WERI-Rb-1 (cell line): ENCODE results near the gene LNP1.

Experiments
- DNase-seq: peaks from one replicate; pipeline ENCODE4 v3.0.0-alpha.2; 2020
- H3K27ac ChIP-seq: fragments of 250-450 bp; sonication (Bioruptor Pico); 2 replicates; pipeline ENCODE4 v1.5.1; 2020; ENCODE audit warnings: mild to moderate bottlenecking, moderate library complexity
- H3K27me3 ChIP-seq: fragments of 250-450 bp; sonication (Bioruptor Pico); 2 replicates; pipeline ENCODE4 v1.5.1; 2021; ENCODE audit warnings: mild to moderate bottlenecking, low read depth, moderate library complexity; ENCODE audit not compliant: insufficient read depth, severe bottlenecking
- H3K36me3 ChIP-seq: fragments of 250-450 bp; sonication (Bioruptor Pico); 2 replicates; pipeline ENCODE4 v1.5.1; 2020; ENCODE audit warnings: mild to moderate bottlenecking, moderate library complexity
- H3K4me3 ChIP-seq: 2 replicates; pipeline ENCODE4 v1.5.1; 2011; ENCODE audit warnings: low read depth, mild to moderate bottlenecking, control low read depth, low read length
- H3K9me3 ChIP-seq: fragments of 250-450 bp; sonication (Bioruptor Pico); 2 replicates; pipeline ENCODE4 v1.5.1; 2021; ENCODE audit warnings: mild to moderate bottlenecking, moderate library complexity; ENCODE audit not compliant: severe bottlenecking
- TF ChIP-seq, protein P1 (sequence below): IDR thresholded peaks from 2 replicates; pipeline ENCODE4 v1.5.1; 2011; ENCODE audit warnings: low read depth, mild to moderate bottlenecking, control low read depth, inconsistent platforms, low read length

Gene LNP1

DNA sequence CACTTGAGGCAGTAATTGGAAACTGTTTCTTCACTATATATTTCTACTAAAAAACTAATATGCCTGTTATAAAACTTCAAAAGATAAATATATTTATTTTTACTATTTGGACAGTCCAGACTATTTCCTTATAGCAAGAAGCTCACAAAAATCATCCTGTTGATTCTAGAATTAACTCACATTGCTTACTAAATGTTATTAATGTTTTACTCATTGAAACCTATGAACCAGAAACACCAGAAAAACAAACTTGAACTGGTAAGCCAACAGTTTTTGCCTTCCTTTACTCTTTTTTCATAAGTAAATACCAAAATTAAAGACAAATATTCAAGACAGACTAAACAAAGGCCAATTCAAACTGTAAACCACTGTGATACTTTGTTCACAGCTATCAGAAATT lies 26.8 kb upstream of the LNP1 start:
- no peak for DNase-seq
- peaks cover 50% of the 10 kb centered on the region for H3K36me3 ChIP-seq
- no peak overlapping the region for H3K27ac ChIP-seq
- H3K4me3 ChIP-seq = no peak overlapping the region
- no peaks in the 10 kb centered on the region for H3K9me3 ChIP-seq
- TF ChIP-seq, protein P1, sequence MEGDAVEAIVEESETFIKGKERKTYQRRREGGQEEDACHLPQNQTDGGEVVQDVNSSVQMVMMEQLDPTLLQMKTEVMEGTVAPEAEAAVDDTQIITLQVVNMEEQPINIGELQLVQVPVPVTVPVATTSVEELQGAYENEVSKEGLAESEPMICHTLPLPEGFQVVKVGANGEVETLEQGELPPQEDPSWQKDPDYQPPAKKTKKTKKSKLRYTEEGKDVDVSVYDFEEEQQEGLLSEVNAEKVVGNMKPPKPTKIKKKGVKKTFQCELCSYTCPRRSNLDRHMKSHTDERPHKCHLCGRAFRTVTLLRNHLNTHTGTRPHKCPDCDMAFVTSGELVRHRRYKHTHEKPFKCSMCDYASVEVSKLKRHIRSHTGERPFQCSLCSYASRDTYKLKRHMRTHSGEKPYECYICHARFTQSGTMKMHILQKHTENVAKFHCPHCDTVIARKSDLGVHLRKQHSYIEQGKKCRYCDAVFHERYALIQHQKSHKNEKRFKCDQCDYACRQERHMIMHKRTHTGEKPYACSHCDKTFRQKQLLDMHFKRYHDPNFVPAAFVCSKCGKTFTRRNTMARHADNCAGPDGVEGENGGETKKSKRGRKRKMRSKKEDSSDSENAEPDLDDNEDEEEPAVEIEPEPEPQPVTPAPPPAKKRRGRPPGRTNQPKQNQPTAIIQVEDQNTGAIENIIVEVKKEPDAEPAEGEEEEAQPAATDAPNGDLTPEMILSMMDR = no peak
- no peaks in the 10 kb centered on the region for H3K27me3 ChIP-seq

DNA sequence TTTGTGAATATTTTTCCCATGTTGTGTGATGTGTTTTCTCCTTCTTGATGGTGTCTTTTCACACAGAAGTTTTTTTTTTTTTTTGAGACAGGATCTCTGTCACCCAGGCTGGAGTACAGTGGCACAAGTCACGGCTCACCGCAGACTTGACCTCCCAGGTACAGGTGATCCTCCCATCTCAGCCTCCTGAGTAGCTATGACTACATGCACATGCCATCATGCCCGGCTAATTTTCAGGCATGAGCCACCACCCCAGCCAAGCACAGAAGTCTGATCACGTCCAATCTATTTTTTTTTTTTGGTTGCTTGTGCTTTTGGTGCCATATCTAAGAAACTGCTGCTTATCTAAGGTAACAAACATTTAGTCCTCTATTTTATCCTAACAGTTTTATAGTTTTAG lies 25.0 kb upstream of the LNP1 start:
- no peak for DNase-seq
- Histone ChIP-seq H3K36me3 (peaks cover 59% of the 10 kb centered on the region), H3K9me3 (no peaks in the 10 kb centered on the region), H3K27ac (no peak overlapping the region), H3K27me3 (no peaks in the 10 kb centered on the region), H3K4me3 (no peak overlapping the region)
- TF ChIP-seq, protein P1 = no peak

DNA sequence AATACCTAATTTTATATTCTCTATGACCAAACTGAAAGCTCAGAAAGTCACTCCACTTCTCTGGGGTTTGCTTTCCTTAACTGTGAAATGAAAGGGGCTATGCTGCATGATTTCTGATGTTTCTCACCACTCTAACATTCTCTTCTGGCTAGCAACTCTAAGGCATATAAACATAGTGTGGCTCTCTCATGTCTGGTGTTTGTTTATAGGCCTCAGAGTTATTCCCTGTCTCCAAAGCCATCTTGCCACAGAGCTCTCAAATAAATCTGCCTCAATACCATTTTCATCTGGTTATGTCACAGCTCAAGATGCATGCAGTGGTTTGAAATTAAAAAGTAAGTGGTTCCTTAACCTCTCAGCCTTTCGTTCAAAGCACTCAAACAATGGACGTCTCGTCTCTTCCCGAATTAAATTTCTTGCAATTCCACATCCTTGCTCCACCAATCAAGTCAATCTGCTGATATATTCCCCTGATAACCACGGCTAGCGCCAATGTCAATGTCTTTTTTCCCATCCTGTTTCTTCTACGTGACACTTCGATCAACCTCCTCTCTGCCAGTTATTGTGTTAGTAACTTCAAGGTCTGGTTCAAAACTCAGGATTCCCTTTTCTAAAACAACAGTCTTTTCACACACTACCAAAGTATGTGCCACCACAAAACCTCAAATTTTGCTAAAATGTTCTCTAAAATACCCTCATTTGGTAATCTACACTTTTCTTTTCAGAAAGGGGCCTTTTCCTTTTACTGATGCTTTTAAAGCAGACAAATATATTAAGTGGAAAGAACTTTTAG lies 16.4 kb upstream of the LNP1 start:
- TF ChIP-seq, protein P1 = no peak
- Histone ChIP-seq H3K36me3 (peaks cover 68% of the 10 kb centered on the region), H3K9me3 (peaks cover 2% of the 10 kb centered on the region), H3K4me3 (no peak overlapping the region), H3K27me3 (no peaks in the 10 kb centered on the region), H3K27ac (no peak overlapping the region)
- no peak for DNase-seq

DNA sequence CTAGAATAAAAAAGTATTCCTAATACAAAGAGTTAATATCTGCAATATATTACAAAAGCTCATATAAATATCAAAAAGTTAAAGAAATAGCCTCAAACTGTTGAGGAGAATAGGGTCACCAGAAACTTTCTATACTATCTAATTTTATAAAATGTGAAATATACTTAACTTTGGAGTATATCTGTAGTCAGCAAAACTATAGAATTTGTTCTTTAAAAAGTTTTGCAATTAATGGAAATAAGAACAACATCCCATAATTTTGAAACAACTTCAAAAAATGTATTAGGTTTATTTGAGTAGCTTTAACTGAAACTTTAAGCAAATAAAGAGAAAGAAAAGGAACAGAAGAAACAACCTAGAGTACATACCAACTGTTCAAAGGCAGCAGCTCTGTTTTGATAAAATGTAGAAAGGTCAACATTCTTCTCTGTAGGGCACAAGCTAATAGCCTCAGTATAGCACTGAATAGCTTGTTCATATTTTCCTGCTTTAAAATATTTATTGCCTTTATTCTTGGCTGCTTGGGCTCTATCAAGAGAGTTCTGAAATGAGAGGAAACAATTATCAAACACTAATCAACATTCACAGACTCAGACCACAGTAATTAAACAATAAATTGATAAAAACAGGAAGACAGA lies 14.8 kb upstream of the LNP1 start:
- Histone ChIP-seq H3K4me3 (no peak overlapping the region), H3K36me3 (peaks cover 54% of the 10 kb centered on the region), H3K9me3 (peaks cover 2% of the 10 kb centered on the region), H3K27ac (no peak overlapping the region), H3K27me3 (no peaks in the 10 kb centered on the region)
- TF ChIP-seq, protein P1 = no peak
- DNase-seq = no peak

DNA sequence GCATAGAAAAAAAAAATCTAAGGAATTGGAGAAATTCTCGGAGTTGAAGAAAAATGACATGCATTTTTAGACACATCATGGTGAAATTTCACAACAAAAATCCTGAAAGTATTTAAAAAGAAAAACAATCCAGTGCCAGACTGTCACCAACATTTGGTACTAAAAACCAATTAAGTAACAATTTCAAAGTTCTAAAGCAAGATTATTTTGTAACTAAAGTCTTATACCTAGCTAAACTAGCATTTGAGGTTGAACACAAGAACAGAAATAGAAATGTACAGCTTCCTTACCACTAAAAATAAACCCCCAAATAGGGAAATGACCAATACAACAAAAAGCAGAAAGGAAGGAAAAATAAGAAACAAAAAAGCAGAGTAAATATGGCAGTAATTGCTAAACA lies 12.3 kb upstream of the LNP1 start:
- Histone ChIP-seq H3K9me3 (peaks cover 2% of the 10 kb centered on the region), H3K27ac (no peak overlapping the region), H3K36me3 (peaks cover 33% of the 10 kb centered on the region), H3K27me3 (no peaks in the 10 kb centered on the region), H3K4me3 (no peak overlapping the region)
- TF ChIP-seq, protein P1 = no peak
- DNase-seq = no peak
